NT2/D1 (cell line): ENCODE measurements around the gene PATE1.

ENCODE experiments used
- SUZ12 ChIP-seq: IDR thresholded peaks from 2 replicates; pipeline ENCODE4 v1.6.1; 2011; ENCODE audit not compliant: insufficient read length, insufficient read depth; ENCODE audit errors: extremely low read depth
- YY1 ChIP-seq: IDR thresholded peaks from 2 replicates; pipeline ENCODE4 v1.6.1; 2011; ENCODE audit not compliant: insufficient read length, insufficient read depth
- ZNF274 ChIP-seq: IDR thresholded peaks from 2 replicates; pipeline ENCODE4 v1.6.1; 2011; ENCODE audit warnings: mild to moderate bottlenecking, low read depth, low read length

DNA sequence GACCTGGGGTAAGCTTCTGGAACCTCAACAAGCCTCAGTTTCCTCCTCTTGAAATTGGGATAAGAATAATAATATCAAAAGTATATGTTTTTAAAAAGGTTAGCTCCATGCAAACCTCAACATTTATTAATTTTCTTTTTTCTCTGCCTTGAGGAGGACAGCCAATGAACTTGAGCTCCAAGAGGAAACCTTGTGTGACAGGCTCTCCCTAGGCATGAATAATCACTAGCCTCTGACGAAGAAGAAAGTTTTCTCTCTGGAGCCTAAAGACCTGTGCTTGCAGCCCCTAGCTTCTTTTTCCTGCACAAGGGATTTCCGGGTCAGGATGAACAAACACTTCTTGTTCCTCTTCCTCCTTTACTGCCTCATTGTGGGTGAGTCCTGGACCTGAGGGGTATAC is 41.7 kb downstream of the PATE1 start, which contains the start of gene PATE3:
- TF ChIP-seq YY1, result no peak
- no peak for TF ChIP-seq ZNF274
- no peak for TF ChIP-seq SUZ12
